ENCODE data around the gene DICER1.
"Not testable (repeated sequence)": the region's sequence is repeated elsewhere in the genome, so short reads cannot be mapped to it uniquely, and the experiment has no call there.

Gene DICER1, protein sequence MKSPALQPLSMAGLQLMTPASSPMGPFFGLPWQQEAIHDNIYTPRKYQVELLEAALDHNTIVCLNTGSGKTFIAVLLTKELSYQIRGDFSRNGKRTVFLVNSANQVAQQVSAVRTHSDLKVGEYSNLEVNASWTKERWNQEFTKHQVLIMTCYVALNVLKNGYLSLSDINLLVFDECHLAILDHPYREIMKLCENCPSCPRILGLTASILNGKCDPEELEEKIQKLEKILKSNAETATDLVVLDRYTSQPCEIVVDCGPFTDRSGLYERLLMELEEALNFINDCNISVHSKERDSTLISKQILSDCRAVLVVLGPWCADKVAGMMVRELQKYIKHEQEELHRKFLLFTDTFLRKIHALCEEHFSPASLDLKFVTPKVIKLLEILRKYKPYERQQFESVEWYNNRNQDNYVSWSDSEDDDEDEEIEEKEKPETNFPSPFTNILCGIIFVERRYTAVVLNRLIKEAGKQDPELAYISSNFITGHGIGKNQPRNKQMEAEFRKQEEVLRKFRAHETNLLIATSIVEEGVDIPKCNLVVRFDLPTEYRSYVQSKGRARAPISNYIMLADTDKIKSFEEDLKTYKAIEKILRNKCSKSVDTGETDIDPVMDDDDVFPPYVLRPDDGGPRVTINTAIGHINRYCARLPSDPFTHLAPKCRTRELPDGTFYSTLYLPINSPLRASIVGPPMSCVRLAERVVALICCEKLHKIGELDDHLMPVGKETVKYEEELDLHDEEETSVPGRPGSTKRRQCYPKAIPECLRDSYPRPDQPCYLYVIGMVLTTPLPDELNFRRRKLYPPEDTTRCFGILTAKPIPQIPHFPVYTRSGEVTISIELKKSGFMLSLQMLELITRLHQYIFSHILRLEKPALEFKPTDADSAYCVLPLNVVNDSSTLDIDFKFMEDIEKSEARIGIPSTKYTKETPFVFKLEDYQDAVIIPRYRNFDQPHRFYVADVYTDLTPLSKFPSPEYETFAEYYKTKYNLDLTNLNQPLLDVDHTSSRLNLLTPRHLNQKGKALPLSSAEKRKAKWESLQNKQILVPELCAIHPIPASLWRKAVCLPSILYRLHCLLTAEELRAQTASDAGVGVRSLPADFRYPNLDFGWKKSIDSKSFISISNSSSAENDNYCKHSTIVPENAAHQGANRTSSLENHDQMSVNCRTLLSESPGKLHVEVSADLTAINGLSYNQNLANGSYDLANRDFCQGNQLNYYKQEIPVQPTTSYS (N-terminal part only)

GRCh38 chr14:95157327-95158189 lies at the start of gene DICER1:
Gene DICER1, minus strand, starts transcription at chr14:95157529. Its CDS starts 24,071 bp downstream, at chr14:95133458.
- peak; percentile 94 for DNase-seq

GRCh38 chr14:95206534-95206933 lies 49.2 kb upstream of the DICER1 start:
- DNase-seq: no peak

GRCh38 chr14:95204705-95205104 lies 47.4 kb upstream of the DICER1 start:
- no peak for DNase-seq

DNA sequence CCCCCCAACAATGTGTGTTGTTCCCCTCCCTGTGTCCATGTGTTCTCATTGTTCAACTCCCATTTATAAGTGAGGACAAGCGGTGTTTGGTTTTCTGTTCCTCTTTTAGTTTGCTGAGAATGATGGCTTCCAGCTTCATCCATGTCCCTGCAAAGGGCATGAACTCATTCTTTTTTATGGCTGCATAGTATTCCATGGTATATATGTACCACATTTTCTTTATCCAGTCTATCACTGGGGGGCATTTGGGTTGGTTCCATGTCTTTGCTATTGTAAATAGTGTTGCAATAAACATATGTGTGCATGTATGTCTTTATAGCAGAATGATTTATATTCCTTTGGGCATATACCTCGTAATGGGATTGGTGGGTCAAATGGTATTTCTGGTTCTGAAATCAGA lies 44.4 kb upstream of the DICER1 start:
- DNase-seq: not testable (repeated sequence)

GRCh38 chr14:95200404-95200803 lies 43.1 kb upstream of the DICER1 start:
- no peak for DNase-seq

DNA sequence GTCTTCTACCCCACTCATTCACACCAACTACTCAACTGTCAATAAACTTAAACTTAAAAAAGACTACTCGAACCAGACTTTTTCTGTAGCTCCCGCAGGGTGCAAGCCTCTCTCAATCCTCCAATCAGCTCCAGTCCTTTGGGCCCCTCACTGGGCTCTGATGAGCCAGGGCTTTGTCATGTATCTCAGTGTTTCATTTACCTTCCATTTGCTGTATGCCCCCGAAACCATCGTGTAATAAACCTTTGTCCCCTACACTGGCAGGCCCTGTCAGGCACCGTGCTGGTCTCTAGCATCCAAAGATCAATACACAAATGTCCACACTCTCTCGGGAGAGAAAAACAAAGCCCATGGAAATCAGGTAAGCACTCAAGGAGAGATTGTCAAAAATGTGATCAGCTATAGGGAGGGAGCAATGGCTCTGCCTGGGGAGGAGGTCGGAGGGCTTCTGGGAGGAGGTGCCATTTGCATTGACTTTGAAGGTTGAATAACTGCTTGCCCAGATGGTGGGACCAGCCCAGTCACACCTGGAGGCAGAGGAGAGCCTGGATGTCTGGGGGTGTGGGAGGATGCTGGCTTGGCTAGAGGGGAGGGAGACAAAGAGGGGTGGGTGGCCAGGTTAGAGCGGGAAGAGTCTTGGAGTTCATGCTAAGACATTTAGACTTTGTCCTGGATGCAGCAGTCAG lies 42.1 kb upstream of the DICER1 start:
- no peak for DNase-seq

DNA sequence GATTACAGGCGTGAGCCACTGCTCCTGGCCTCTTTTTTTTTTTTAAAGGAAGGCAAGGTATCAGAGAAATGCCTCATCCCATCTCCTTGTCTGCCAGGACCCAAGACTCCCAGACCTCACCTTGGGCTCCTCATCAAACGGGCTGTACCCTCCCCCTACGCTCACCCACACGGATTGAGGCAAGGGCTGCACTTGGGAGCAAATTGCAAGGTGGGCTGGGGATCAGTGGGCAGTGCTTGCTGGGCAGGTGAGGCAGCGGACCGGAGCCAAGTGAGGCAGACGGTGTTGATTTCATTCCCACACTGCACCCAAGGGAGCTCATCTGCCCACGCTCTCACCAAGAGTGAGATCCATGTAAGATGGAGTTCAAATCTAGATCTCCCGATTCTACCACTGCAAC lies 41.0 kb upstream of the DICER1 start:
- DNase-seq: no peak

DNA sequence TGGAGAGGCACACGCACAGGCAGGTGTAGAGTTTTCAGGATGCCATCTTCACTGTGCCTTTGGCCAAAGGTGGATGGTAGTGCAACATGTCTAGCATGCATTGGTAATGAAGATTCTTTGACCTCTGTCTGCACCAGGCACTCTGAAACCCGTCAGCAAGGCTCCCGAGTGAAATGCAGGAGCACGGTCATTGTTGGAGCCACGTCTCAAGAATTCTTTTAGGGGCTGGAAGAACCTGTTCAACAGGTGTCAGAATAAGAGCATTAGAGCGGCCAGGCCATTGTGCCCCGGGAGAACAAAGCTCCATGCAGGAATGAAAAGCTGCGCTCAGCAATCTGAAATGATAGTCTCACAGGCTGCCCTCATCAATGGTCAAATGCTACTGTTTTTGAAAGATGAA lies 40.2 kb upstream of the DICER1 start:
- DNase-seq: no peak

DNA sequence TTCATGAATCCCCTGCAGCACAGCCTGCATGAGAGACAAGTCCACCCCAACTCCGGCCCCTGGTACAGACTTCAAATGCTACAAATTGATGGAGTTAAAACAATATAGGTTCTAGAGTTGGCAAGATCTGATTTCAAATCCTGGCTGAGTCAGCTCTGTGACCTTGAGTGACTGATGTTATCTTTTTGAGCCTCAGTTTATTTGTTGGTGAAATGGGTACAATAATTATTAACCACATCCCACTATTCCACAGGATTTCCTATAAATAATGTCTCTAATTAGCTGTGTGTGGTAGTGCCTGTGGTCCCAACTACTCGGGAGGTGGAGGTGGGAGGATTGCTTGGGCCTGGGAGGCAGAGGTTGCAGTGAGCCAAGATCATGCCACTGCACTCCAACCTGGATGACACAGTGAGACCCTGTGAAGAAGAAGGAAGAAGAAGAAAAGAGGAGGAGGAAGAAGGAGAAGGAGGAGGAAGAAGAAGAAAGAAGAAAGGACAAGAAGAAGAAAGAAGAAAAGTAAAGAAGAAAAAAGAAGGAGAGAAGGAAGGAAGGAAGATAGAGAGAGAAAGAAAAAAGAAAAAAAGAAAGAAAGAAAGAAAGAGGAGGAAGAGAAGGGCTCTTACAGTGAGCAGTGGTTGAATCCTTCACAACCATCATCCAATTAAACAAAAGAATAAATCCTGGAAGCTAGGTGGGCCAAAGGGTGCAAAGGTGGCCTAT lies 39.7 kb upstream of the DICER1 start:
- DNase-seq: no peak

- DNase-seq: peak; percentile 23
Observed at GRCh38 chr14:95196268-95196667, 38.9 kb upstream of the DICER1 start.

DNA sequence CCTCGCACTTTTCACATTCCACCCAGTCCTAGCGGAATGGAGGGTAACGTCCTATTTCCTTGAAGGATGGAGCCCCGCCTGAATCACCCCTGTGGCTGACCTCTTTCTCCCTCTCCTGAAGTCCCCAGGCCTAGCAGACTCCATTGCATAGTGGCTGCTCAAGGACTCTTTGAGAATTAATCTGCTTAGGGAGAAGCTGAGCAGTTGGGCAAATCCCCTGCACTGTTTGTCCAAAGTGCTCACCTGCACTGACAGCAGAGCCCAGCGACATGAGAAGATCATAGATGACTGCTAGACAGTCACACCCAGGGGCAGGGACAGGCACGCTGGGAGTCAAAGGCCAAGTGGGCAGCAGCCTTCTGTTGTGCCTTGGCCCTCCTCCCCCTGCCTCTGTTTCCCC lies 37.7 kb upstream of the DICER1 start:
- no peak for DNase-seq

- DNase-seq: no peak
Observed at GRCh38 chr14:95193081-95193480, 35.8 kb upstream of the DICER1 start.

DNA sequence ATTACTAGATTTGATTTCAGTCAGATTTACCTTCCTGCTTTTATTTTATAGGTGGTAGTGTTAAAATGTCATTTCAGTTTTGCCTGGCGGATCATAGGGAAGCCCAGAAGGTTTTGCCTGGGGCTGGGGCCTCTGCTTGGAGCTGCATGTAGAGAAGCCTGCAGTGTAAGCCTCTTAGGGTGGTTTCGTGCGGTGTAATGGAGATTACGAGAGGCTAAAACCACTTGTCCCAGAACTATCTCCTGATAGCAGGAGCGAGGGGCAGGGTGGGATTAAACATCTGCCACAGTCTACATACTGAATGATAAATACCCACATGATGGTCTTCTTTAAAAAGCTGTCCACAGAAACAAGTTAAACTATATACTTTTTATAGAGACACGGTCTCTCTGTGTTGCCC lies 35.0 kb upstream of the DICER1 start:
- no peak for DNase-seq

DNA sequence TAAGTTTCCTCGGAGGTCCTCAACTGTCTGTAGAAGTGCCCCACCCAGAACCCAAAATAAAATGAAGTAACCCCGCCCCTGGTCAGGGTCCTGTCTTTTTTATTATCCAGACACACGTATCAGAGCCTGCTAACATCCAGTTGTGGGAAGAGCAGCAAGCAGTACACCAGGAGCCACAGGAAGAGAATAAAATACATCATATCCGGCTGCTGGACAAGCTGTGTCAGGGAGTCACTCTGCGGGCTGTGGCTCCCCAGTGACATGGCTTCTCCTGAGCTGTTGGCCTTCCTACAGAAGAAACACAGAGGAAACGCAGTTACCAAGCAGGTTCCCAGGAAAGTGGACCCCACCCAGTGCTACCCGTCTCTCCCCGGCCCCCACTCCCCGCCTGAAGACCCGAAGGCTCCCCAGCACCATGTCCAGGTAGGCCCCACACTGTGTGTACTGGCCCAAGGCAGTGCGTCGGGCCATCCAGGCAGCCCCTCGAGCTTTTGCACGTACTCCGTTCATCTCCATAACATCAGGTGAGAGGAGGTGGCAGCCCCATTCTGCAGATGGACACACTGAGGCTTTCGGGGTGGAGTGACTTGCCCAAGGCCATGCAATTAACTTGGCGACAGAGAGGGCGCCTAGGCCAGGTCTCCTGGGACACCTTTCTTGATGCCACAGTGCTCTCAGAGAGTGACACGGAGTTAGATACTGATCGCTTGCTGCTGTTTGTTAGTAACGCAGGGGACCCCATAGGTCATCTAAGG lies 34.3 kb upstream of the DICER1 start:
- DNase-seq: no peak

DNA sequence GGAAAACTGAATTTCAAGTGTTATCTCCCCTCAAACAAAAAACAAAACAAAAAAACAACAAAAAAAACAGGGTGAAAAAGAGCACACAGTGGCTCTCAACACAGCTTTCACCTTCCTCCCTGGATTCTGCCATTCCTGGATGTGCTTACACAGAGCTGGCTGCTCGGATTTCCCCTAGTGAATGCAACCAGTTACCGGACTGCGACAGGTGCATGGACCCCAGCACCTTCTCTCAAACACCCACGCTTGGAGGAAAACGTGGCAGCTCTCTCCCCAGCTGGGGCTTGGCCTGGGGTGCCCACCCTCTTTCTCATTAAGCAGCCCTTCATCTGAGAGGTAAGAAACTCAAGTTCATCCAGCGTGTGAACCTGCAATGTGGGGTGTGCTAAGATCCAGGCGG lies 33.5 kb upstream of the DICER1 start:
- DNase-seq: no peak

- no peak for DNase-seq
Observed at GRCh38 chr14:95190346-95190840, 33.1 kb upstream of the DICER1 start.

- DNase-seq: no peak
Observed at GRCh38 chr14:95189367-95190132, 32.2 kb upstream of the DICER1 start.

DNA sequence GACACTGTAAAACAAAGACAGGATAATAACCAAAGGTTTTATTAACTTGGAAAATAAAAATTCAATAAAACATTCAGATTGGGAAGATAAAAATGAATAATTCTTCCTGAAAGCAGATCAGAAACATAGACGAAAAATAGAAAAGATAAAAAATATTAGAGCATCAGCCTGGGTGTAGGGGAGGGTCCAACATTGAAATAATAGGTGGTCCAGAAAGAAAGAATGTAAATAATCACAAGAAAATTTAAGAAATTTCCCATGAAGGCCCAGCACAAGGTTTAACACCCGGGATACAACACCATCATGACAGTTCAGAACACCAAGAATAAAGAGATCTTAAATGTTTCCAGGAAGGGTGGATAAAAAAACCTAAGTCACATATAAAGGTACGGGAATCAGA lies 31.1 kb upstream of the DICER1 start:
- no peak for DNase-seq

DNA sequence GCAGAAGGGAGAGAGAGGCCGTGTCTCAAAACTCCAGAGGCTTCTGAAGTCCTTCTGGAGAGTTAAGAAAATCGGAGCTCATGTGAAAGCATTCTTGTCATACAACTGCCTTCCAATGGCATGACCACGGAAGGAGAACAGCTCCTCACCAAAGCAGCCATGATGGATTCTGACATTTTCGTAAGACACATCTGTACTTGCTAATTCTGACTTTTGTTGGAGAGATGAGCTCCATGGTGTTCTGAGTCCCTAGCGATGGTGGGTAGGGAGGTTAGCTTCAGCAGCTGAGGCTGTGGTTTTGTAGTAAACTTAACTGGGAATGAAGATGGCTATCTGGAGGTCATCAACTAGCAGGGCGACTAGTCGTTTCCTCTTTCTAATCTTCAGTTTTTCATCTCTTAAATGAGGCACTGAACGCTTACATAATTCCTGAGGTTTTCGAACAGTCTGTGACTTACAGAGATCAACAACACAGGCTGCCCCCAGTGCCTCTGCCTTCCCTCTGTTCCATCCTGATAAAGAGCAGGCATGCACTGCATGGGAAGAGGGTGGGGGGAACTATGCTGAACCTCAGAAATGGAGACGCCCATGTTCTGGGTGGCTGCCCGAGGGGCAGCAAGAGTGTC lies 28.6 kb upstream of the DICER1 start:
- DNase-seq: no peak

All from CD4-positive, alpha-beta T cell treated with Interleukin-21 for 1 hour (primary cell).